H9 (cell line): ENCODE measurements around the gene NPM3. TPM values are rescaled to one million over a fixed set of nuclear protein-coding genes. Genes with fewer than 3 reads are reported as not detected.

Source experiments
- DNase-seq: peaks from one replicate; pipeline ENCODE4 v3.0.0-alpha.2; 2017
- H2AFZ ChIP-seq: one replicate; pipeline ENCODE4 v1.6.1; 2013; ENCODE audit warnings: mild to moderate bottlenecking, low read length, control low read depth, moderate library complexity
- H2AK5ac ChIP-seq: 2 replicates; pipeline ENCODE4 v1.6.1; 2013; ENCODE audit warnings: low read length, control low read depth, mixed read lengths; ENCODE audit not compliant: insufficient read length
- H2BK120ac ChIP-seq: one replicate; pipeline ENCODE4 v1.6.1; 2013; ENCODE audit warnings: low read depth, mild to moderate bottlenecking, low read length, control low read depth, inconsistent platforms; ENCODE audit not compliant: poor library complexity, severe bottlenecking
- H2BK12ac ChIP-seq: 2 replicates; pipeline ENCODE4 v1.6.1; 2013; ENCODE audit warnings: low read length, control low read depth, mixed read lengths, low read depth; ENCODE audit not compliant: insufficient read length
- H2BK15ac ChIP-seq: 2 replicates; pipeline ENCODE4 v1.6.1; 2013; ENCODE audit warnings: low read depth, low read length, control low read depth
- H2BK20ac ChIP-seq: one replicate; pipeline ENCODE4 v1.6.1; 2013; ENCODE audit warnings: low read depth, mild to moderate bottlenecking, low read length, control low read depth, inconsistent platforms; ENCODE audit not compliant: poor library complexity, severe bottlenecking
- H2BK5ac ChIP-seq: 2 replicates; pipeline ENCODE4 v1.6.1; 2013; ENCODE audit warnings: low read length, control low read depth, mixed read lengths; ENCODE audit not compliant: insufficient read length
- H3K14ac ChIP-seq: 2 replicates; pipeline ENCODE4 v1.6.1; 2013; ENCODE audit warnings: low read length, control low read depth; ENCODE audit not compliant: insufficient read depth
- H3K18ac ChIP-seq: 2 replicates; pipeline ENCODE4 v1.6.1; 2013; ENCODE audit warnings: low read depth, mild to moderate bottlenecking, mixed read lengths, low read length, control low read depth; ENCODE audit not compliant: insufficient read length
- H3K23ac ChIP-seq: 2 replicates; pipeline ENCODE4 v1.6.1; 2013; ENCODE audit warnings: low read length, control low read depth, mixed read lengths, low read depth; ENCODE audit not compliant: insufficient read length
- H3K23me2 ChIP-seq: 2 replicates; pipeline ENCODE4 v1.6.1; 2013; ENCODE audit warnings: low read depth, mild to moderate bottlenecking, mixed read lengths, low read length, control low read depth; ENCODE audit not compliant: insufficient read length, poor library complexity, severe bottlenecking
- H3K27ac ChIP-seq: 2 replicates; pipeline ENCODE4 v1.5.1; 2013; ENCODE audit warnings: low read length, control low read depth, mixed read lengths, low read depth; ENCODE audit not compliant: insufficient read length
- H3K27me3 ChIP-seq: 2 replicates; pipeline ENCODE4 v1.6.1; 2013; ENCODE audit warnings: low read length, control low read depth, inconsistent platforms; ENCODE audit not compliant: insufficient read depth
- H3K4ac ChIP-seq: 2 replicates; pipeline ENCODE4 v1.6.1; 2013; ENCODE audit warnings: low read depth, mild to moderate bottlenecking, control low read depth, inconsistent platforms, low read length, moderate library complexity
- H3K4me1 ChIP-seq: 2 replicates; pipeline ENCODE4 v1.6.1; 2013; ENCODE audit warnings: low read length, control low read depth, inconsistent platforms; ENCODE audit not compliant: insufficient read depth
- H3K4me2 ChIP-seq: 2 replicates; pipeline ENCODE4 v1.6.1; 2013; ENCODE audit warnings: low read length, control low read depth, mixed read lengths; ENCODE audit not compliant: insufficient read length, insufficient read depth
- H3K56ac ChIP-seq: 2 replicates; pipeline ENCODE4 v1.6.1; 2013; ENCODE audit warnings: low read depth, mild to moderate bottlenecking, mixed read lengths, low read length, control low read depth; ENCODE audit not compliant: insufficient read length
- H3K79me1 ChIP-seq: 2 replicates; pipeline ENCODE4 v1.6.1; 2013; ENCODE audit warnings: low read depth, mild to moderate bottlenecking, moderate library complexity, low read length, control low read depth, inconsistent platforms; ENCODE audit not compliant: insufficient read depth, poor library complexity, severe bottlenecking
- H3K79me2 ChIP-seq: 2 replicates; pipeline ENCODE4 v1.6.1; 2013; ENCODE audit warnings: low read length, control low read depth, inconsistent platforms; ENCODE audit not compliant: insufficient read depth
- H3K9ac ChIP-seq: 2 replicates; pipeline ENCODE4 v1.6.1; 2013; ENCODE audit warnings: low read length, control low read depth, mixed read lengths; ENCODE audit not compliant: insufficient read length; ENCODE audit errors: extremely low read depth
- H3K9me3 ChIP-seq: one replicate; pipeline ENCODE4 v1.6.1; 2013; ENCODE audit warnings: low read depth, low read length, inconsistent platforms; ENCODE audit not compliant: control insufficient read depth
- H3T11ph ChIP-seq: one replicate; pipeline ENCODE4 v1.6.1; 2013; ENCODE audit warnings: mild to moderate bottlenecking, low read length, control low read depth, inconsistent platforms
- H4K20me1 ChIP-seq: one replicate; pipeline ENCODE4 v1.6.1; 2013; ENCODE audit not compliant: control insufficient read depth, insufficient read length, insufficient read depth
- H4K5ac ChIP-seq: 2 replicates; pipeline ENCODE4 v1.6.1; 2013; ENCODE audit warnings: low read depth, mild to moderate bottlenecking, mixed read lengths, low read length, control low read depth; ENCODE audit not compliant: insufficient read length
- H4K8ac ChIP-seq: replicated peaks from 2 replicates; pipeline ENCODE4 v1.6.1; 2013; ENCODE audit warnings: low read length, control low read depth, mixed read lengths, low read depth; ENCODE audit not compliant: insufficient read length
- H4K91ac ChIP-seq: 2 replicates; pipeline ENCODE4 v1.6.1; 2013; ENCODE audit warnings: low read depth, mild to moderate bottlenecking, moderate library complexity, mixed read lengths, low read length, control low read depth; ENCODE audit not compliant: insufficient read length
- H3K27ac Mint-ChIP-seq, 3 experiments: 2 replicates in 2 of 3; 3 replicates in 1 of 3; pipeline ENCODE4 v1.8.0; 2020 to 2021; ENCODE audit warnings: mixed read lengths in 3 of 3, mild to moderate bottlenecking in 1 of 3, moderate library complexity in 1 of 3
- H3K27me3 Mint-ChIP-seq: 2 replicates; pipeline ENCODE4 v1.8.0; 2021; ENCODE audit warnings: low read depth, mild to moderate bottlenecking, moderate library complexity, mixed read lengths
- H3K36me3 Mint-ChIP-seq, 3 experiments: 2 replicates in 2 of 3; 3 replicates in 1 of 3; pipeline ENCODE4 v1.8.0; 2020 to 2021; ENCODE audit warnings: low read depth in 3 of 3, mixed read lengths in 3 of 3; ENCODE audit not compliant: insufficient read depth in 1 of 3
- H3K4me1 Mint-ChIP-seq, 2 experiments: 2 replicates each; pipeline ENCODE4 v1.8.0; 2020; ENCODE audit warnings: mixed read lengths in 2 of 2
- H3K4me3 Mint-ChIP-seq, 2 experiments: 2 replicates in 1 of 2; 3 replicates in 1 of 2; pipeline ENCODE4 v1.8.0; 2020 to 2021; ENCODE audit warnings: mild to moderate bottlenecking in 2 of 2, mixed read lengths in 2 of 2, moderate library complexity in 1 of 2
- H3K9me3 Mint-ChIP-seq, 2 experiments: 2 replicates in 1 of 2; 3 replicates in 1 of 2; pipeline ENCODE4 v1.8.0; 2020; ENCODE audit warnings: mild to moderate bottlenecking in 2 of 2, mixed read lengths in 2 of 2, moderate library complexity in 1 of 2
- WGBS: extraction: QIAGEN DNeasy Blood & Tissue Kit; methylation state at CpG from one replicate; pipeline ENCODE4 v1.1.7; 2013; ENCODE audit warnings: missing lambda C conversion rate, low lambda C conversion rate, mixed read lengths; ENCODE audit not compliant: insufficient read length; ENCODE audit errors: extremely low coverage; 5-methylcytosine and 5-hydroxymethylcytosine counted together
- total RNA-seq: library from RNA; stranded (reverse); gene quantifications from 2 replicates; pipeline ENCODE4 v1.2.1, GENCODE V29; 2021
- TF ChIP-seq, protein P1 (sequence below): fragments of 200-600 bp; sonication (generic); conservative IDR thresholded peaks from 3 replicates; pipeline ENCODE4 v1.8.0; 2021; ENCODE audit warnings: antibody characterized with exemption, mild to moderate bottlenecking

Gene NPM3
- total RNA-seq, 1 experiment from 2014 or later = 133 TPM

DNA sequence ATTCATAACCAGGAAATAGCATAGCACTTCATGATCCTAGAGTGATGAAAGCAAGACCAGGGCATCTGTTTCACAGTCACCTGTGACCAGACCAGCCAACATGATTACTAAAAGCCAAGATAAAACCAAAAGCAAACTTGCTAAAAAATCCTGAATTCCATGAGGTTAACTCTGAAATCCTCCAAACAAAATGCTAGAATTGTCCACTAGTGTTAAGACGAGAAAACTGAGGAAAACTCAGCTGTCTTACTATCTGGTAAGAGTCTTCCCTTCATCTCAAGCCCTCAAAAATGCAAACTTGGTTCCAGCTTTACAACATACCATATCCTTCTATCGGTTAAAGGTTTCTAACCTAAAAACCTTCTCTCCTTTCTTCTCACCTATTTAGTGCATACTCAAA is 1.3 kb upstream of the NPM3 start:
- WGBS = no CpG with 5 or more reads among the region's 2 CpGs
- H3K4me1 ChIP-seq = peaks cover 5% of the 10 kb centered on the region; the same call in 1 of the 2 replicates
- peak overlapping the region in 1 of 3 experiments; percentile 96; a peak in 1 of 7 replicates for H3K27ac Mint-ChIP-seq

More for the DNA sequence above, 1.3 kb upstream of the NPM3 start:
- peak overlapping the region; percentile 100; a peak in 3 of 5 replicates for H3K4me3 Mint-ChIP-seq
- Histone ChIP-seq H3K27ac (no peak overlapping the region), H3K56ac (no peak overlapping the region), H2AFZ (no peak overlapping the region), H3K4me2 (no peak overlapping the region), H3K9ac (no peak overlapping the region), H3K4ac (no peak overlapping the region), H2BK15ac (no peak overlapping the region), H3K9me3 (no peaks in the 10 kb centered on the region), H3T11ph (no peak overlapping the region), H3K79me1 (no peaks in the 10 kb centered on the region), H4K5ac (no peak overlapping the region), H2BK120ac (no peak overlapping the region), H3K27me3 (no peaks in the 10 kb centered on the region), H3K14ac (no peak overlapping the region), H2BK12ac (no peak overlapping the region), H4K20me1 (peaks cover 2% of the 10 kb centered on the region), H3K79me2 (peaks cover 2% of the 10 kb centered on the region; the same call in 1 of the 2 replicates), H4K8ac (no peak overlapping the region), H2BK5ac (no peak overlapping the region), H3K18ac (no peak overlapping the region), H3K23ac (no peak overlapping the region), H4K91ac (no peak overlapping the region), H3K23me2 (peaks cover 16% of the 10 kb centered on the region), H2BK20ac (no peak overlapping the region), H2AK5ac (no peak overlapping the region)
- no peaks in the 10 kb centered on the region; a peak in 1 of 5 replicates for H3K9me3 Mint-ChIP-seq
- peaks cover 17 to 44% (median 29%) of the 10 kb centered on the region in 3 experiments for H3K36me3 Mint-ChIP-seq
- TF ChIP-seq, protein P1, sequence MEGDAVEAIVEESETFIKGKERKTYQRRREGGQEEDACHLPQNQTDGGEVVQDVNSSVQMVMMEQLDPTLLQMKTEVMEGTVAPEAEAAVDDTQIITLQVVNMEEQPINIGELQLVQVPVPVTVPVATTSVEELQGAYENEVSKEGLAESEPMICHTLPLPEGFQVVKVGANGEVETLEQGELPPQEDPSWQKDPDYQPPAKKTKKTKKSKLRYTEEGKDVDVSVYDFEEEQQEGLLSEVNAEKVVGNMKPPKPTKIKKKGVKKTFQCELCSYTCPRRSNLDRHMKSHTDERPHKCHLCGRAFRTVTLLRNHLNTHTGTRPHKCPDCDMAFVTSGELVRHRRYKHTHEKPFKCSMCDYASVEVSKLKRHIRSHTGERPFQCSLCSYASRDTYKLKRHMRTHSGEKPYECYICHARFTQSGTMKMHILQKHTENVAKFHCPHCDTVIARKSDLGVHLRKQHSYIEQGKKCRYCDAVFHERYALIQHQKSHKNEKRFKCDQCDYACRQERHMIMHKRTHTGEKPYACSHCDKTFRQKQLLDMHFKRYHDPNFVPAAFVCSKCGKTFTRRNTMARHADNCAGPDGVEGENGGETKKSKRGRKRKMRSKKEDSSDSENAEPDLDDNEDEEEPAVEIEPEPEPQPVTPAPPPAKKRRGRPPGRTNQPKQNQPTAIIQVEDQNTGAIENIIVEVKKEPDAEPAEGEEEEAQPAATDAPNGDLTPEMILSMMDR = no peak
- H3K27me3 Mint-ChIP-seq = peaks cover 3% of the 10 kb centered on the region; the same call in 1 of the 2 replicates
- peaks cover 25 to 39% of the 10 kb centered on the region in 2 experiments for H3K4me1 Mint-ChIP-seq
- DNase-seq = no peak
